Inferior parietal cortex (tissue), 1 donor: ENCODE data around the gene CRYBG3.
"Not testable (repeated sequence)": the region's sequence is repeated elsewhere in the genome, so short reads cannot be mapped to it uniquely, and the experiment has no call there.

Source experiments
- DNase-seq: peaks from one replicate; pipeline ENCODE4 v3.0.0-alpha.2; 2016; ENCODE audit errors: extremely low spot score

The CRYBG3 gene

DNA sequence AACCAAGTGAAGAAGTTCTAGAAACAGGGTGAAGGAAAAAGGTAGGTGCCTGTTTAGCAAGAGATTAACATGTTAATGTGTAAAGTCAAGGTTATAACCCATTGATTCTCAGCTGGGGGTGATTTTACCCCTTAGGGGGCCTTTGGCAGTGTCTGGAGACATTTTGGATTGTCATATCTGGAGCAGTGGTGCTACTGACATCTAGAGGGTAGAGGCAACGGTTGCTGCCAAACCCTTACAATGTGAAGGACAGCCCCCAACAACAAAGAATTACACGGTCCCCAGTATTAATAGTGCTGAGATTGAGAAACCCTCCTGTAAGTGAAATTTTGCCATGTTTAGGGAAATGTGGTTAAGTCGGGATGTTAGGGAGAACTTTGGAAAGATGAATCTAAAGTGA, 74.7 kb downstream of the CRYBG3 start:
- DNase-seq: no peak

DNA sequence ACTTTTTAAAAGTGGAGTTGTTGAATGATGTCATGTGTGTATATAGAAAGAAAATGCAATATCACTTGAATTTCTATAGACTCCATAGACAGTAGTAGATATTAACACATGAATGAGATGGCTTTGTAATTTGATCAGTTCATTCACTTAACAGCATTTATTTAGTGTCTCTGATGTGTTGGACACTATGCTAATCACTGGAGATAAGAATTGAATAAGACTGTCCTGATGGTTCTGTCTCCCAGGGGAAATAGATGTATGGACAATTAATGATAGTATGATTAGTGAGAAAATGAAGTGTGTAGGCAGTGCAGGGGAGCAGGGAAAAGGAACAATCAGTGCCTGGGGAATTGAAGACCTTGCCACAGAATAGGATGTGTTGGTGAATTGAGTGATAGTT, 77.5 kb downstream of the CRYBG3 start:
- DNase-seq: no peak

DNA sequence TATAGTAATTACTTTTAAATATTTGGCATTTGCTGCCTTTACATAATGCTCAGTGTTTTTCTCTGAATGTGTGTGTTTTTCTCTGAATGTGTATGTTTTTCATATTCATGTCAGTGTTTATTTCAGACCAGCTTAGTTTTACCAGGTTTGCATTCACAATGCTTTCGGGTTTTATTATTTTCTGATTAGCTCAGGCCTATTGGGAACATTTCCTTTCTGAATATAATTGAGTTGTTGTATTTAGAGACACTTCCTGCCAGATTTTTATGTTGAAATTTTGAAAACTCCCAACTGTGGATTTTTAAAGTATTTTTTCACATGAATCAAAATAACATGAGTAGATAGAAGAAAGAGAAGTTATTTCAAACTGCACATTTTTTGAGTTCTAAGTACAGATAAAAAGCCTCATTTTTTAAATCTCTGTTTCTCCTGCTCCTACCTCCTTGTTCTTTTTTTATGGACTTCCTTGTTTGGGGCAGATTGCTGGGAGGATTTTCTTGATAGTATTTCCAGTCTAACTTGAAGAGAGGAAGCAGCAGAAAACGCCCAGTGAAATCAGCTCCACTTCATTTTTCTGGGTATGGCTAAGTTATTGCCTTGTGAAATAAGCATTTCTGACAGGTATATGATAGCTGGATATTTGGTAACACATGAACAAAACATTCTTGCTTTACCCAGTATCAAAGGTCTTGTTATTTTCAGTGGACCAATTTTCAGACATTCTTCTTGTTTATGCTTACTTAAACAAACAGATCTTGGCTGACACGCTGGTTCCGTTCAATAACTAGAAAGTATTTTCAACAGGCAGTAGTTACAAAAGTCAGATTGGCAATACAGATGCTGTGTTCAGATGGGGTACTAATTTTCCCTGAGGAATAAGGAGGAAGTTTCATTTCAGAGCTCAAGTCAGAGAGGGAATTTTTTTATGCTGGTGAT, 79.8 kb downstream of the CRYBG3 start:
- DNase-seq: no peak

DNA sequence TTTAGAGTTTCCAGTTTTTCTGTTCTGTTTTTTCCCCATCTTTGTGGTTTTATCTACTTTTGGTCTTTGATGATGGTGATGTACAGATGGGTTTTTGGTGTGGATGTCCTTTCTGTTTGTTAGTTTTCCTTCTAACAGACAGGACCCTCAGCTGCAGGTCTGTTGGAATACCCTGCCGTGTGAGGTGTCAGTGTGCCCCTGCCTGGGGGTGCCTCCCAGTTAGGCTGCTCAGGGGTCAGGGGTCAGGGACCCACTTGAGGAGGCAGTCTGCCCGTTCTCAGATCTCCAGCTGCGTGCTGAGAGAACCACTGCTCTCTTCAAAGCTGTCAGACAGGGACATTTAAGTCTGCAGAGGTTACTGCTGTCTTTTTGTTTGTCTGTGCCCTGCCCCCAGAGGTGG, 88.0 kb downstream of the CRYBG3 start:
- not testable (repeated sequence) for DNase-seq

DNA sequence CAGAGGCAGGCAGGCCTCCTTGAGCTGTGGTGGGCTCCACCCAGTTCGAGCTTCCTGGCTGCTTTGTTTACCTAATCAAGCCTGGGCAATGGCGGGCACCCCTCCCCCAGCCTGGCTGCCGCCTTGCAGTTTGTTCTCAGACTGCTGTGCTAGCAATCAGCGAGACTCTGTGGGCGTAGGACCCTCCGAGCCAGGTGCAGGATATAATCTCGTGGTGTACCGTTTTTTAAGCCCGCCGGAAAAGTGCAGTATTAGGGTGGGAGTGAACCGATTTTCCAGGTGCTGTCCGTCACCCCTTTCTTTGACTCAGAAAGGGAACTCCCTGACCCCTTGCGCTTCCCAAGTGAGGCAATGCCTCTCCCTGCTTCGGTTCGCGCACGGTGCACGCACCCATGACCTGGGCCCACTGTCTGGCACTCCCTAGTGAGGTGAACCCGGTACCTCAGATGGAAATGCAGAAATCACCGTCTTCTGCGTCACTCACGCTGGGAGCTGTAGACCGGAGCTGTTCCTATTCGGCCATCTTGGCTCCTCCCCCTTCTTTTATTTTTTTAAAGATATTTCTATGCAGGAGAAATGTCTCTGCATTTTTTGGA, 88.5 kb downstream of the CRYBG3 start:
- DNase-seq: not testable (repeated sequence)

DNA sequence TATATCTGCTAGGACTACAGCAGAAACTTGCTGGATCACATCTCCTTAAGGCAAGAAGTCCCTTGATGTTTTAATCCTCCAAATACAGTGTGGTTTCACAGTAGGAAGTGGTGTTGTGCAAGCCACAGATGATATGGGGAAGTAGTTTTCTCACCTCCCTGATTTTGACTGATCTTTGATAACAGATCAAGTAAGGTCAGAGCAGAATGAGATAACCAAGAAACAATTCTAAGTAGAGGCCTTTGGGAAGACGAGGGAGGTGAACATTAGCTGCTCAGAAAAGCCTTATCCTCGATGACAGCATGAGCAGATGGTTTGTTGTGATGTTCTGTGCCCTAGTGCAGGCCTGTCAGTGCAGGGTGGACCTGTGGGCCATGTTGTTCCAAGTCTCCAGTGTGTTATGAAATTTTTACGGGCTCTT, 89.1 kb downstream of the CRYBG3 start:
- DNase-seq: no peak

DNA sequence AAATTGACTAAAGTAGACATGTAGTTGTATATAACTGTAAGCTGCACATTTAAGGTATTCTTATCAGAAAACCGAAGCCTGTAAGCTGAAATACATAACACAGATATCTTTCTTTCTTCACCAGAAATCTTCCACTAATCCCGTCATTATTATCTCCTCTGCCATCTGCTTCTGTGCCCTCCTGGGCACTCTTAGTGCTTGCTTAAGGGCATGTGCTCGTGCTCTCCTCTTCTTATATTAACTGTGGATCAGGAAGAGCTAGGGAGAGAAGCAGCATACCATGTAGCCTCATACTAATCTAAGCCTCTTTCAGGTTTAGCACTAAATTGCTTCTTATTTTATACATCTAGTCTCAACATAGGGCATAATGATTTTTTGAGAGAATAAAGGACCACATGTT, 89.6 kb downstream of the CRYBG3 start:
- DNase-seq: no peak

DNA sequence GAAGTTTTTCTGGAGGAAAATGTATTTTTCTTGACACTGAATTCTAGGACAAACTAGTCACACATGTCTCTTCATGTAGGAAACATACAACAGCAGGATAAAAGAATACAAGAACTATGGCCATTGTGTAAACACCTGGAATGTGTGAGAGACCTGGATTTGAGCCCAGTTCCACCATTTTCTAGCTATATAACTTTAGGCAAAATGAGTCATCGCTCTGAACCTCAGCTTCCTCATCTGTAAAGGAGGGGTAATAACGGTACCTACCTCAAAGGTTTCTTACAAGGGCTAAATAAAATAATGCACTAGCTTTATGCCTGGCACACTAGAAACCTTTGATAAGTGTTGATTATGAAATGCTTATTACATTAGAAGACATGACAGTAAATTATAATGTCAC, 92.6 kb downstream of the CRYBG3 start:
- no peak for DNase-seq

- no peak for DNase-seq
These were observed 94.8 kb downstream of the CRYBG3 start for GRCh38 chr3:97916576-97916975.

DNA sequence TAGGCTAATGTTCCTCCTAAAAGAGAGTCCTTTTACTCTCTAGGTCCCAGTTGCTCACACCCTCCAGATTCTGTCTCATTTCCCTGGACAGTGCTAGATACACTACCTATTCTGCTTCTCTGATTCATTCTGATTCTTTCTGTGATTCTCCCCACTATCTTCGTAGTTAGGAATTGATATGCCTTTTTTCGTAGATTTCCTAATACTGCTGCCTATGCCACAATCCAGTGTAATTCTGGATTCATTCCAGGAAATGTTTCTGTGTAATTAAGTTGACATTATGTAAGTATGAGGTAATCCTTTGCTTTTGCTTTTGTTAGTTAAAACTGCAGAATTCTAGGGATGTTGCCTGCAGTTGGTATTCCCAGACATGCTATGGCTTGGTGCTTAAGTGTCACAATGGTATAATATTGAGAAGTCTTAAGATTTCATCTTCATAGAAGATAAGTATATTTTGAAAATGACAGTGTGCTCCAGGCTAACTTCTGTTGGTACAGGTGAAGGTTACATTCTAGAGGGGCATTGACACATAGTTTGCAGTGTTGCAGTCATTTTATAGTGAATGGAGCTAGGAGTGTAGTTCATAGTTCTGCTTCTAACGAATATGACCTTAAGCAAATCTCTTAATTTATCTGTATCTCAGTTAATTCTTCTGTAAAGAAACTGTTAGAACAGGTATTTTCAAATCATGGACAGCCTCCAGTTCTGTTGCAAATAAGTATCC, 96.2 kb downstream of the CRYBG3 start:
- DNase-seq: no peak

GRCh38 chr3:97927704-97928103, 105.9 kb downstream of the CRYBG3 start:
- no peak for DNase-seq

GRCh38 chr3:97928986-97929385, 107.2 kb downstream of the CRYBG3 start:
- no peak for DNase-seq

- no peak for DNase-seq
These were observed 108.2 kb downstream of the CRYBG3 start for GRCh38 chr3:97930018-97930417.

- no peak for DNase-seq
These were observed 109.4 kb downstream of the CRYBG3 start for GRCh38 chr3:97931218-97931617.

DNA sequence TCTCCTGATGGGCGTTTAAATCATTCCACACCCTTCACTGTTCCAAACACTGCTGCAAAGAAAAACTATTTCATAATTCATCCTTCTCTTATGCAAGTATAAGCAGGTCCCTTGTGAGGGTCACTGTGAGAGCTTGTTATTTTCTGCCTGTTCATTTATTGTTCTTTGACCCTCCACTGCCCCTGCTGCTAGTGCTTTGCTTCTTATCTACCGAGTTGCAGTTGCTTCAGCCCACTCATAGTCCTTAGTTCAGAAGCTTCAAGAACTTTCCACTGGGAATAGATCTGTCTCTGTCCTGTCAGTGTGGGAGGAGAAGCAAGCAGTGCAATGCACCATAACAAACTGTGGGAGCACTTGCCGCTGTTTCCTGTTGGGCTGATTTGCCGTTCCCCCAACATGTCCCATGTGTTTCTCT, 110.6 kb downstream of the CRYBG3 start:
- DNase-seq: no peak

GRCh38 chr3:97934980-97935695, 113.3 kb downstream of the CRYBG3 start:
- no peak for DNase-seq

- no peak for DNase-seq
These were observed 114.0 kb downstream of the CRYBG3 start for GRCh38 chr3:97935842-97936241.

- no peak for DNase-seq
These were observed 115.4 kb downstream of the CRYBG3 start for GRCh38 chr3:97937205-97937604.

- no peak for DNase-seq
These were observed 116.6 kb downstream of the CRYBG3 start for GRCh38 chr3:97938444-97938843.

DNA sequence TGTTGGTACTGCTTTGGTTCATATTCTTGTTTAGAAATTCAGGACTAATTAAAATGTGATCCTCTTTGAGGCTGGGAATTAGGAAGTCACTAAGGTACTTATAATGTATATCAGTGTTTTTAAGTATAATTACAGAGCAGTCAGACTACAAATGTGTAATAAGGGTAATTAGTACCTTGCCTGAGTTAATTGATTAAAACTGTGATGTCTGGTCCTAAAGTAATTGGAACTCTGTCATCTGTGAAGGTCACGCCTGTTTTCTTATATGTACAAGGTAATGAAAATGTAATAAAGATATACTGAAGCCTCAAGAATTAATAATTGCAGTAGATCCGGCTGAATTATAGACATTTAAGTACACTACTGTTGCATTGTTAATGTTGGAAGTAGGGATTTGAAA, 117.6 kb downstream of the CRYBG3 start:
- DNase-seq: no peak

DNA sequence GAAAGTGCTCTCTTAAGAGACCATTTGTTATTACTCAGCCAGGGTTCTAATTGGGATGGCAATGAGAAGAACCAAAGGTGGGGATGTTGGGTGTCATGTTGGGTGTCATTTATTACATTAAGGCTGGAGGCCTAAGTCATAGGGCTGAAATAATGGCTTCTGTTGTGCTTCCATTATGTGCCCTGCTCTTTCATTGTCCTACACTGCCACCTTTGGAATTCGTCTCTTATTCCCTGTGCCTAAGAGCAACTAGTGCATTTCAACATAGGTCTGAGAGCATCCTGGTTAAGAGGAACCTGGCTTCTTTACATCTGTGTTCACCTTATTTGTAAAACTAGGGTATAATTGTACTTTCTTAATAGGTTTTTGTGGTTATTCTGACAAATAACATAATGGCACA, 118.2 kb downstream of the CRYBG3 start:
- DNase-seq: no peak
